Activated CD4-positive, alpha-beta T cell treated with anti-CD3 and anti-CD28 coated beads for 36 hours (primary cell): ENCODE measurements around the gene GP9. TPM values are rescaled to one million over a fixed set of nuclear protein-coding genes. Genes with fewer than 3 reads are reported as not detected.

Experiments used
- total RNA-seq, 2 experiments: library from RNA; stranded (reverse); gene quantifications; one replicate each; pipeline ENCODE4 v1.2.3, GENCODE V29; 2021

Gene GP9
- total RNA-seq, 2 experiments from 2014 or later = not detected

Other genes starting within 250 kb of the GP9 start
- gene ACAD9, start 181.2 kb upstream of the GP9 start, total RNA-seq = 10 to 100 TPM; 60.0 to 70.7 TPM
- gene CFAP92, start 66.7 kb upstream of the GP9 start, total RNA-seq = under 1 TPM; 0.64 to 0.88 TPM
- under 1 TPM; 0.19 to 0.39 TPM for gene EFCC1, start 59.5 kb upstream of the GP9 start, total RNA-seq
- gene RAB43, start 61.0 kb downstream of the GP9 start, total RNA-seq = 10 to 100 TPM; 32.1 to 51.8 TPM
- gene ISY1, start 100.3 kb downstream of the GP9 start, total RNA-seq = 10 to 100 TPM; 44.9 to 65.5 TPM
- gene CNBP, start 123.1 kb downstream of the GP9 start, total RNA-seq = 100 to 1,000 TPM; 305 to 379 TPM
- gene COPG1, start 188.8 kb downstream of the GP9 start, total RNA-seq = 100 to 1,000 TPM; 120 to 142 TPM
- 10 to 100 TPM; 43.1 to 56.7 TPM for gene HMCES, start 218.1 kb downstream of the GP9 start, total RNA-seq